ENCODE data around the gene FAM81B.

FAM81B gene

GRCh38 chr5:95424016-95424415 lies 32.9 kb downstream of the FAM81B start:
- no peak overlapping the region for H3K4me3 ChIP-seq (ENCODE audit: low read depth, low read length)
- TF ChIP-seq CTCF (IDR thresholded peaks at IDR 0.05; ENCODE audit: low read depth, low read length), result no peak

GRCh38 chr5:95424526-95424925 lies 33.4 kb downstream of the FAM81B start:
- H3K4me3 ChIP-seq (ENCODE audit: low read depth, low read length), result no peak overlapping the region
- no peak for TF ChIP-seq CTCF (IDR thresholded peaks at IDR 0.05; ENCODE audit: low read depth, low read length)

- no peak for TF ChIP-seq CTCF (IDR thresholded peaks at IDR 0.05; ENCODE audit: low read depth, low read length)
Measured at GRCh38 chr5:95426227-95426626, 35.1 kb downstream of the FAM81B start.

GRCh38 chr5:95432779-95433178 lies 41.6 kb downstream of the FAM81B start:
- TF ChIP-seq CTCF (IDR thresholded peaks at IDR 0.05; ENCODE audit: low read depth, low read length), result no peak
- no peak overlapping the region for H3K4me3 ChIP-seq (ENCODE audit: low read depth, low read length)

More at GRCh38 chr5:95426227-95426626, 35.1 kb downstream of the FAM81B start:
- H3K4me3 ChIP-seq (ENCODE audit: low read depth, low read length), result no peak overlapping the region

GRCh38 chr5:95439801-95440493 lies 48.8 kb downstream of the FAM81B start:
- no peak overlapping the region for H3K4me3 ChIP-seq (ENCODE audit: low read depth, low read length)
- no peak for TF ChIP-seq CTCF (IDR thresholded peaks at IDR 0.05; ENCODE audit: low read depth, low read length)

- H3K4me3 ChIP-seq (ENCODE audit: low read depth, low read length), result no peak overlapping the region
- TF ChIP-seq CTCF (IDR thresholded peaks at IDR 0.05; ENCODE audit: low read depth, low read length), result no peak
Measured at GRCh38 chr5:95440825-95441224, 49.7 kb downstream of the FAM81B start.

GRCh38 chr5:95441636-95442035 lies 50.5 kb downstream of the FAM81B start:
- no peak overlapping the region for H3K4me3 ChIP-seq (ENCODE audit: low read depth, low read length)
- TF ChIP-seq CTCF (IDR thresholded peaks at IDR 0.05; ENCODE audit: low read depth, low read length), result no peak

Measured in WI38 (cell line).